ENCODE measurements around the gene FHIP1A.

Gene FHIP1A

GRCh38 chr4:151455212-151455611, 46.2 kb downstream of the FHIP1A start:
- no peak for DNase-seq

- DNase-seq, result no peak
Measured at GRCh38 chr4:151458148-151458547, 49.2 kb downstream of the FHIP1A start.
